ENCODE data around the gene PRR14L. TPM values are rescaled to one million over a fixed set of nuclear protein-coding genes. Genes with fewer than 3 reads are reported as not detected.
A peak's percentile ranks its signal among the peaks of the same experiment; 100 is the strongest.
"Not testable (repeated sequence)": the region's sequence is repeated elsewhere in the genome, so short reads cannot be mapped to it uniquely, and the experiment has no call there.

PRR14L gene
- total RNA-seq, 4 donors from 2014 or later = 23.6 to 66.0 (median 35.4) TPM

GRCh38 chr22:31662668-31663037 lies 87.3 kb downstream of the PRR14L start:
- no peaks in the 10 kb centered on the region for H3K36me3 ChIP-seq
- H3K4me3 ChIP-seq = peak overlapping the region; percentile 97
- H3K9me3 ChIP-seq = no peaks in the 10 kb centered on the region
- peak overlapping the region; percentile 93 for H3K27ac ChIP-seq
- no peak for DNase-seq (ENCODE audit: low spot score in 2 of 2)
- H3K4me1 ChIP-seq = peaks cover 23% of the 10 kb centered on the region
- 60% methylated on average over 8 of the region's 8 CpGs for WGBS
- TF ChIP-seq EP300 (IDR thresholded peaks at IDR 0.05) = no peak
- no peak for TF ChIP-seq POLR2A (IDR thresholded peaks at IDR 0.05)
- no peak for TF ChIP-seq CTCF (IDR thresholded peaks at IDR 0.05)
- H3K27me3 ChIP-seq = no peaks in the 10 kb centered on the region

GRCh38 chr22:31661851-31662667 lies 87.9 kb downstream of the PRR14L start, which contains the start of gene PISD:
Gene PISD (minus strand): TSS chr22:31662215. CDS start chr22:31662208, 7 bp downstream.
- Histone ChIP-seq H3K4me1 (peaks cover 23% of the 10 kb centered on the region), H3K27me3 (no peaks in the 10 kb centered on the region), H3K4me3 (peak within 1 kb of the TSS; percentile 97), H3K36me3 (no peaks in the 10 kb centered on the region), H3K27ac (peak within 1 kb of the TSS; percentile 93), H3K9me3 (no peaks in the 10 kb centered on the region)
- 5% methylated on average over 24 of the region's 52 CpGs for WGBS
- DNase-seq (ENCODE audit: low spot score in 2 of 2) = peak; percentile 96
- peak in 1 of 2 donors; percentile 59 for TF ChIP-seq POLR2A (IDR thresholded peaks at IDR 0.05)
- TF ChIP-seq POLR2AphosphoS5 (IDR thresholded peaks at IDR 0.05) = peak in 2 of 3 donors; percentile 52 to 90
- TF ChIP-seq CTCF (IDR thresholded peaks at IDR 0.05) = no peak

GRCh38 chr22:31660860-31661341 lies 89.0 kb downstream of the PRR14L start:
- Histone ChIP-seq H3K4me3 (peak overlapping the region; percentile 97), H3K27ac (peak overlapping the region; percentile 93), H3K4me1 (peaks cover 23% of the 10 kb centered on the region)
- H3K27me3 ChIP-seq; H3K9me3 ChIP-seq; DNase-seq (ENCODE audit: low spot score in 2 of 2); H3K36me3 ChIP-seq: not testable (repeated sequence)
- 30% methylated on average over 10 of the region's 10 CpGs for WGBS

GRCh38 chr22:31659246-31659645 lies 90.7 kb downstream of the PRR14L start:
- no peak overlapping the region for H3K27ac ChIP-seq
- H3K27me3 ChIP-seq = no peaks in the 10 kb centered on the region
- 67% methylated on average over 7 of the region's 7 CpGs for WGBS
- no peaks in the 10 kb centered on the region for H3K36me3 ChIP-seq
- H3K4me3 ChIP-seq = no peak overlapping the region
- TF ChIP-seq CTCF (IDR thresholded peaks at IDR 0.05) (no peak), POLR2AphosphoS5 (IDR thresholded peaks at IDR 0.05) (no peak), POLR2A (IDR thresholded peaks at IDR 0.05) (no peak), EP300 (IDR thresholded peaks at IDR 0.05) (no peak)
- H3K9me3 ChIP-seq = no peaks in the 10 kb centered on the region
- peaks cover 23% of the 10 kb centered on the region for H3K4me1 ChIP-seq
- DNase-seq (ENCODE audit: low spot score in 2 of 2) = no peak

DNA sequence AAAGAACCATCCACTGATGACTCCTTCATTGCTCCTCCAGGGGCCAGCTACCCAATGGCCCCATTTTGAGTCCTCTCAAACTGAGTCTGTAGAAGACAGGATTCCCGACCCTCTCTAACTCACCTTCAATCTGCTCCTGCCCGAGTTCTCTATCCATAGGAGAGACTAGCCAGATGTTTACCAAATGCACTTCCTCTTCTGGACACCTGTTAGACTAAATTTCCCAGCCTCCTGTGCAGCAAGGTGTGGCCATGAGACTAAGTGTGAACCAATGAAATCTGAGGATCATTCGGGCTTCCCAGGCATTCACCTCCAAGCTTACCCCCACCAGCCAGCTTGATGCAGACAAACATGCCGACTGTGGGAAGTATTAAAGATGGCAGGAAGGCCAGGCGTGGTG lies 95.5 kb downstream of the PRR14L start:
- Histone ChIP-seq H3K27me3 (no peaks in the 10 kb centered on the region), H3K9me3 (no peaks in the 10 kb centered on the region), H3K36me3 (peaks cover 4% of the 10 kb centered on the region), H3K27ac (no peak overlapping the region), H3K4me3 (no peak overlapping the region), H3K4me1 (peaks cover 10% of the 10 kb centered on the region)
- no peak for DNase-seq (ENCODE audit: low spot score in 2 of 2)
- WGBS = 93% methylated on average over 5 of the region's 5 CpGs
- TF ChIP-seq CTCF (IDR thresholded peaks at IDR 0.05) = no peak
- TF ChIP-seq EP300 (IDR thresholded peaks at IDR 0.05) = no peak
- no peak for TF ChIP-seq POLR2A (IDR thresholded peaks at IDR 0.05)
- TF ChIP-seq POLR2AphosphoS5 (IDR thresholded peaks at IDR 0.05) = no peak
